HL-60 (cell line): Measurements from ENCODE around the gene IGF2R.

ENCODE experiments used
- DNase-seq, 2 experiments: peaks; one replicate each; pipeline ENCODE4 v3.0.0-alpha.2; 2010 to 2020; ENCODE audit warnings: low read depth in 1 of 2, low spot score in 1 of 2
- H3K27ac ChIP-seq: fragments of 250-450 bp; sonication (Bioruptor Pico); replicated peaks from 2 replicates; pipeline ENCODE4 v1.5.1; 2020; ENCODE audit warnings: mild to moderate bottlenecking, moderate library complexity
- H3K27me3 ChIP-seq: fragments of 250-450 bp; sonication (Bioruptor Pico); 2 replicates; pipeline ENCODE4 v1.5.1; 2021; ENCODE audit warnings: mild to moderate bottlenecking, moderate library complexity; ENCODE audit not compliant: insufficient read depth, poor library complexity, severe bottlenecking
- H3K4me3 ChIP-seq: replicated peaks from 2 replicates; pipeline ENCODE4 v1.5.1; 2011; ENCODE audit warnings: mild to moderate bottlenecking, control low read depth, low read length; ENCODE audit not compliant: insufficient read depth
- CTCF ChIP-seq: IDR thresholded peaks from one replicate; pipeline ENCODE4 v1.5.1; 2011; ENCODE audit warnings: low read length, control low read depth, inconsistent platforms; ENCODE audit not compliant: insufficient read depth
- GABPA ChIP-seq: IDR thresholded peaks from 2 replicates; pipeline ENCODE4 v1.6.1; 2012; ENCODE audit warnings: low read depth
- POLR2AphosphoS5 ChIP-seq: IDR thresholded peaks from 2 replicates; pipeline ENCODE4 v1.6.1; 2012; ENCODE audit warnings: low read depth
- REST ChIP-seq: IDR thresholded peaks from 2 replicates; pipeline ENCODE4 v1.6.1; 2012; ENCODE audit warnings: low read depth; ENCODE audit not compliant: insufficient replicate concordance
- SPI1 ChIP-seq: IDR thresholded peaks from 2 replicates; pipeline ENCODE4 v1.6.1; 2012; ENCODE audit warnings: low read depth, mild to moderate bottlenecking, borderline replicate concordance

The IGF2R gene

GRCh38 chr6:160121558-160121957 is 152.7 kb downstream of the IGF2R start, which contains the start of gene SLC22A1:
Gene SLC22A1 (plus strand): TSS chr6:160121815. CDS start chr6:160121936, 121 bp downstream.
- no peak within 1 kb of the TSS for H3K4me3 ChIP-seq
- TF ChIP-seq POLR2AphosphoS5 (no peak), CTCF (no peak), REST (no peak), GABPA (no peak), SPI1 (no peak)
- DNase-seq: no peak
- no peaks in the 10 kb centered on the region for H3K27me3 ChIP-seq
- H3K27ac ChIP-seq: no peak within 1 kb of the TSS

GRCh38 chr6:160121981-160122380 is 153.1 kb downstream of the IGF2R start:
- no peak for DNase-seq
- TF ChIP-seq CTCF (no peak), GABPA (no peak), REST (no peak), SPI1 (no peak), POLR2AphosphoS5 (no peak)
- no peaks in the 10 kb centered on the region for H3K27me3 ChIP-seq
- H3K27ac ChIP-seq: no peak overlapping the region
- no peak overlapping the region for H3K4me3 ChIP-seq

GRCh38 chr6:160122744-160123143 is 153.9 kb downstream of the IGF2R start:
- no peak overlapping the region for H3K4me3 ChIP-seq
- TF ChIP-seq GABPA (no peak), CTCF (no peak), SPI1 (no peak)
- no peak overlapping the region for H3K27ac ChIP-seq
- DNase-seq: no peak
- H3K27me3 ChIP-seq: no peaks in the 10 kb centered on the region

GRCh38 chr6:160124007-160124406 is 155.1 kb downstream of the IGF2R start:
- DNase-seq: no peak
- H3K27ac ChIP-seq: no peak overlapping the region
- H3K4me3 ChIP-seq: no peak overlapping the region
- TF ChIP-seq POLR2AphosphoS5: no peak
- no peak for TF ChIP-seq REST
- TF ChIP-seq CTCF: no peak
- TF ChIP-seq SPI1: no peak
- TF ChIP-seq GABPA: no peak
- no peaks in the 10 kb centered on the region for H3K27me3 ChIP-seq
